ENCODE measurements around the gene DCAF5.

DNA sequence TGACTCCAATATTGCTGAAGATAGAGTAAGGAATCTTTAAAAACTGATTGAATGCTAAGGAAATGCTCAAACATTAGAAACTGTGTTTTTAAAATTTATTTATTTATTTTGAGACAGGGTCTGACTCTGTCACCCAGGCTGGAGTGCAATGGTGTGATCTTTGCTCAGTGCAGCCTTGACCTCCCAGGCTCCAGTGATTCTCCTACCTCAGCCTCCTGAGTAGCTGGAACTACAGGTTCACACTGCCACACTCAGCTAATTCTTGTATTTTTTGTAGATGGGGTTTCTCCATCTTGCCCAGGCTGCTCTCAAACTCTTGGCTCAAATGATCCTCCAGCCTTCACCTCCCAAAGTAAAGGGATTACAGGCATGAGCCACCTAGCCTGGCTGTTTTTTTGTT, 3.3 kb upstream of the DCAF5 start:
- TF ChIP-seq, protein P1, sequence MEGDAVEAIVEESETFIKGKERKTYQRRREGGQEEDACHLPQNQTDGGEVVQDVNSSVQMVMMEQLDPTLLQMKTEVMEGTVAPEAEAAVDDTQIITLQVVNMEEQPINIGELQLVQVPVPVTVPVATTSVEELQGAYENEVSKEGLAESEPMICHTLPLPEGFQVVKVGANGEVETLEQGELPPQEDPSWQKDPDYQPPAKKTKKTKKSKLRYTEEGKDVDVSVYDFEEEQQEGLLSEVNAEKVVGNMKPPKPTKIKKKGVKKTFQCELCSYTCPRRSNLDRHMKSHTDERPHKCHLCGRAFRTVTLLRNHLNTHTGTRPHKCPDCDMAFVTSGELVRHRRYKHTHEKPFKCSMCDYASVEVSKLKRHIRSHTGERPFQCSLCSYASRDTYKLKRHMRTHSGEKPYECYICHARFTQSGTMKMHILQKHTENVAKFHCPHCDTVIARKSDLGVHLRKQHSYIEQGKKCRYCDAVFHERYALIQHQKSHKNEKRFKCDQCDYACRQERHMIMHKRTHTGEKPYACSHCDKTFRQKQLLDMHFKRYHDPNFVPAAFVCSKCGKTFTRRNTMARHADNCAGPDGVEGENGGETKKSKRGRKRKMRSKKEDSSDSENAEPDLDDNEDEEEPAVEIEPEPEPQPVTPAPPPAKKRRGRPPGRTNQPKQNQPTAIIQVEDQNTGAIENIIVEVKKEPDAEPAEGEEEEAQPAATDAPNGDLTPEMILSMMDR (IDR thresholded peaks at IDR 0.05) = no peak
- TF ChIP-seq POLR2A (IDR thresholded peaks at IDR 0.05) (no peak), POLR2AphosphoS5 (IDR thresholded peaks at IDR 0.05) (no peak), EP300 (IDR thresholded peaks at IDR 0.05) (no peak)
